IMR-90 (cell line): ENCODE data around the gene EIF4G3. TPM values are rescaled to one million over a fixed set of nuclear protein-coding genes. Genes with fewer than 3 reads are reported as not detected.

ENCODE experiments used
- ATAC-seq: fragments of 200-7000 bp; cut with Tn5 transposase; 2 replicates; pipeline ENCODE4 v1.9.1; 2020; ENCODE audit warnings: low read depth, mild to moderate bottlenecking, moderate library complexity
- BruUV-seq: library from RNA; stranded (reverse); fragments of 400-500 nt; replicated peaks from 2 replicates; lab custom pipeline; 2021; lab: Mats Ljungman, UMichigan
- CTCF ChIA-PET: fragments of 300-600 bp; formaldehyde crosslinking; extraction: SDS; loops from one replicate; lab custom pipeline; 2021; ENCODE audit warnings: antibody characterized with exemption; lab: Yijun Ruan, JAX
- POLR2A ChIA-PET: fragments of 300-600 bp; sonication (Branson Sonifier 250); formaldehyde crosslinking; loops from one replicate; lab custom pipeline; 2022; ENCODE audit warnings: antibody characterized with exemption; ENCODE audit not compliant: unreplicated experiment; lab: Charles Lee
- DNase-seq: peaks from one replicate; pipeline ENCODE4 v3.0.0; 2013
- H2AFZ ChIP-seq: replicated peaks from 2 replicates; pipeline ENCODE3; 2013; ENCODE audit warnings: low read length, mild to moderate bottlenecking; ENCODE audit not compliant: poor library complexity
- H2AK5ac ChIP-seq: 2 replicates; pipeline ENCODE4 v1.6.1; 2013; ENCODE audit warnings: low read depth, low read length, inconsistent platforms
- H2AK9ac ChIP-seq: replicated peaks from 2 replicates; pipeline ENCODE3; 2013; ENCODE audit warnings: mild to moderate bottlenecking, low read depth, low read length, moderate library complexity; ENCODE audit not compliant: poor library complexity
- H2BK120ac ChIP-seq: 2 replicates; pipeline ENCODE4 v1.6.1; 2013; ENCODE audit warnings: low read depth, low read length, inconsistent platforms
- H2BK15ac ChIP-seq: 3 replicates; pipeline ENCODE4 v1.6.1; 2013; ENCODE audit warnings: low read depth, low read length, inconsistent platforms
- H2BK20ac ChIP-seq: 2 replicates; pipeline ENCODE4 v1.6.1; 2013; ENCODE audit warnings: low read depth, mild to moderate bottlenecking, inconsistent platforms, low read length, moderate library complexity
- H2BK5ac ChIP-seq: 2 replicates; pipeline ENCODE4 v1.6.1; 2013; ENCODE audit warnings: mild to moderate bottlenecking, low read depth, low read length, inconsistent platforms; ENCODE audit not compliant: poor library complexity, severe bottlenecking
- H3K14ac ChIP-seq: replicated peaks from 2 replicates; pipeline ENCODE4 v1.6.1; 2013; ENCODE audit warnings: low read depth, low read length, inconsistent platforms
- H3K18ac ChIP-seq: 2 replicates; pipeline ENCODE4 v1.6.1; 2013; ENCODE audit warnings: low read depth, low read length, control low read depth
- H3K23ac ChIP-seq: 2 replicates; pipeline ENCODE4 v1.6.1; 2013; ENCODE audit warnings: low read depth, low read length, inconsistent platforms
- H3K27ac ChIP-seq: 2 replicates; pipeline ENCODE4 v1.5.1; 2013; ENCODE audit warnings: mild to moderate bottlenecking, control low read depth, low read length; ENCODE audit not compliant: insufficient read depth
- H3K27me3 ChIP-seq: 2 replicates; pipeline ENCODE4 v1.6.1; 2013; ENCODE audit warnings: low read length; ENCODE audit not compliant: control insufficient read depth, insufficient read depth
- H3K36me3 ChIP-seq: 2 replicates; pipeline ENCODE4 v1.6.1; 2013; ENCODE audit warnings: low read length, mixed read lengths; ENCODE audit not compliant: control insufficient read depth, insufficient read depth
- H3K4ac ChIP-seq: 2 replicates; pipeline ENCODE4 v1.6.1; 2013; ENCODE audit warnings: low read depth, low read length, inconsistent platforms
- H3K4me1 ChIP-seq: 2 replicates; pipeline ENCODE4 v1.6.1; 2013; ENCODE audit warnings: low read length, mixed read lengths; ENCODE audit not compliant: control insufficient read depth, insufficient read depth
- H3K4me2 ChIP-seq: 2 replicates; pipeline ENCODE4 v1.6.1; 2013; ENCODE audit warnings: low read depth, mild to moderate bottlenecking, control low read depth, low read length, moderate library complexity
- H3K4me3 ChIP-seq: 2 replicates; pipeline ENCODE4 v1.5.1; 2013; ENCODE audit warnings: low read depth, mild to moderate bottlenecking, control low read depth, low read length, moderate library complexity; ENCODE audit not compliant: insufficient read depth
- H3K56ac ChIP-seq: 2 replicates; pipeline ENCODE4 v1.6.1; 2013; ENCODE audit warnings: low read length, inconsistent platforms; ENCODE audit not compliant: insufficient read depth; ENCODE audit errors: extremely low read depth
- H3K79me1 ChIP-seq, 2 experiments: 2 replicates each; pipeline ENCODE4 v1.6.1; 2013; ENCODE audit warnings: low read length in 2 of 2, inconsistent platforms in 1 of 2, low read depth in 1 of 2
- H3K9ac ChIP-seq: 2 replicates; pipeline ENCODE4 v1.6.1; 2013; ENCODE audit warnings: low read depth, low read length, control low read depth
- H3K9me1 ChIP-seq: 2 replicates; pipeline ENCODE4 v1.6.1; 2013; ENCODE audit warnings: low read length, inconsistent platforms; ENCODE audit not compliant: insufficient read depth
- H3K9me3 ChIP-seq: 2 replicates; pipeline ENCODE4 v1.6.1; 2013; ENCODE audit warnings: low read length; ENCODE audit not compliant: control insufficient read depth, insufficient read depth
- H4K20me1 ChIP-seq: 2 replicates; pipeline ENCODE4 v1.6.1; 2013; ENCODE audit warnings: low read length, inconsistent platforms; ENCODE audit not compliant: insufficient read depth
- H4K5ac ChIP-seq: 2 replicates; pipeline ENCODE4 v1.6.1; 2013; ENCODE audit warnings: mild to moderate bottlenecking, low read depth, low read length, control low read depth
- H4K8ac ChIP-seq, 2 experiments: 2 replicates each; pipeline ENCODE4 v1.6.1; 2013; ENCODE audit warnings: low read depth in 2 of 2, low read length in 2 of 2, control low read depth in 1 of 2, inconsistent platforms in 1 of 2
- H4K91ac ChIP-seq: 2 replicates; pipeline ENCODE4 v1.6.1; 2013; ENCODE audit warnings: low read depth, low read length, inconsistent platforms; ENCODE audit not compliant: insufficient read depth
- BHLHE40 ChIP-seq: fragments of 150-350 bp; IDR thresholded peaks from 2 replicates; pipeline ENCODE4 v1.6.1; 2016; ENCODE audit warnings: mild to moderate bottlenecking, low read depth, low read length
- CHD1 ChIP-seq: IDR thresholded peaks from 2 replicates; pipeline ENCODE4 v1.6.1; 2012; ENCODE audit warnings: low read depth, low read length, improper control_type of control experiment
- MXI1 ChIP-seq: IDR thresholded peaks from 2 replicates; pipeline ENCODE4 v1.6.1; 2012; ENCODE audit warnings: low read depth, mild to moderate bottlenecking, low read length, moderate library complexity, borderline replicate concordance
- NFE2L2 ChIP-seq: fragments of 150-350 bp; IDR thresholded peaks from 2 replicates; pipeline ENCODE4 v1.6.1; 2016; ENCODE audit warnings: low read depth, mild to moderate bottlenecking, low read length
- RAD21 ChIP-seq: IDR thresholded peaks from 2 replicates; pipeline ENCODE4 v1.6.1; 2012; ENCODE audit warnings: low read length, improper control_type of control experiment
- RFX5 ChIP-seq: IDR thresholded peaks from 2 replicates; pipeline ENCODE4 v1.8.0; 2012; ENCODE audit warnings: low read depth, mild to moderate bottlenecking, low read length, moderate library complexity
- SMC3 ChIP-seq: fragments of 150-350 bp; IDR thresholded peaks from 2 replicates; pipeline ENCODE4 v1.6.1; 2016; ENCODE audit warnings: low read depth, mild to moderate bottlenecking, antibody characterized with exemption, low read length, moderate library complexity
- WGBS, 2 experiments: methylation state at CpG; one replicate each; pipeline versions ENCODE4 v1.1.5 to v1.1.7; 2013; ENCODE audit warnings: missing lambda C conversion rate in 2 of 2; ENCODE audit not compliant: insufficient read length in 1 of 2; ENCODE audit errors: extremely low coverage in 2 of 2; 5-methylcytosine and 5-hydroxymethylcytosine counted together
- dilution Hi-C: fragments of 300-500 bp; cut with HindIII; formaldehyde crosslinking; loops from one replicate; pipeline ENCODE4 v1.14.3; 2018; ENCODE audit warnings: low sequenced_read_pairs; ENCODE audit not compliant: unreplicated experiment
- in situ Hi-C: fragments of 300-500 bp; cut with MboI; formaldehyde crosslinking; loops from 3 replicates; pipeline ENCODE4 v1.14.3; 2019; ENCODE audit warnings: low sequenced_read_pairs, inconsistent platforms, mixed read lengths
- intact Hi-C: fragments of 100-400 bp; cut with micrococcal nuclease; formaldehyde crosslinking; loops from 2 replicates; pipeline ENCODE4 v1.10.0; 2022
- polyA plus RNA-seq, 3 experiments: library from polyadenylated mRNA; depleted of rRNA; stranded (reverse); fragments of >200 nt; gene quantifications; 2 replicates each; pipeline ENCODE4 v1.2.3, GENCODE V29; 2012; ENCODE audit warnings: low replicate concordance in 1 of 3
- total RNA-seq: library from RNA; depleted of rRNA; stranded (reverse); fragments of >200 nt; gene quantifications from 2 replicates; pipeline ENCODE4 v1.2.3, GENCODE V29; 2012
- TF ChIP-seq, protein P1 (sequence below): fragments of 150-350 bp; IDR thresholded peaks from 2 replicates; pipeline ENCODE4 v1.6.1; 2016; ENCODE audit warnings: low read depth, mild to moderate bottlenecking, low read length, moderate library complexity, borderline replicate concordance
- TF ChIP-seq, protein P2 (sequence below): fragments of 150-350 bp; IDR thresholded peaks from 2 replicates; pipeline ENCODE4 v1.6.1; 2017; ENCODE audit warnings: mild to moderate bottlenecking, antibody characterized with exemption, low read length, low read depth

The EIF4G3 gene
- total and polyA plus RNA-seq, 2 of the 4 experiments (the other 2 are of a cell fraction) = 25.8 to 49.2 TPM

DNA sequence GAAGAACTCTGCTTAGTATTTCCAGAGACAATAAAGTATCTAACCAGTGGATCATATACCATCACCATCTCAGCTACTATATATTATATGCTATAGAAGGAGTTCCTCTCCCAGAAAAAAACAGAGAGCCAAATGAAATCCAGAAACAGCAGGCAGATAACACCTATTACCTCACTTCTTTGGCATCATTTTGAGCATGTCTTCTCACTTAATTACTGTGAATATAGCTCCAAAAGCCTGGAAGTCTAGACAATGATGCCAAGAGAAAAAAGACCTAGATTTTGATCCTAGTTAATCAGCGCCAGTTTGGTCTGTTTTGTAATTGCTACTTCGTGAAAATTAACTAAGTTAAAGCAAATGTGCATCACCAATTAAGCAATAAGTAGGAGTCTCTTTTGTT is 131.3 kb downstream of the EIF4G3 start:
- no peak overlapping the region for H2BK120ac ChIP-seq
- WGBS, 2 experiments = no CpG with 5 or more reads among the region's 2 CpGs
- H3K36me3 ChIP-seq = peaks cover 8% of the 10 kb centered on the region; the same call in 1 of the 2 replicates
- H3K4me2 ChIP-seq = no peak overlapping the region
- H3K79me1 ChIP-seq = peaks cover 26 to 74% of the 10 kb centered on the region in 2 experiments
- no TSS peak for BruUV-seq
- peaks cover 63% of the 10 kb centered on the region for H4K20me1 ChIP-seq
- no peak overlapping the region for H4K91ac ChIP-seq
- intact Hi-C loops = no loop called here
- ATAC-seq (no peak), DNase-seq (no peak)
- no peak overlapping the region for H2BK20ac ChIP-seq
- H3K56ac ChIP-seq = no peak overlapping the region
- H2BK5ac ChIP-seq = no peak overlapping the region
- peaks cover 12% of the 10 kb centered on the region for H3K4me1 ChIP-seq
- no peak overlapping the region for H2AFZ ChIP-seq
- peaks cover 8% of the 10 kb centered on the region for H3K9me1 ChIP-seq
- H3K4me3 ChIP-seq = no peak overlapping the region
- H2AK5ac ChIP-seq = no peak overlapping the region
- H3K9me3 ChIP-seq = no peaks in the 10 kb centered on the region
- dilution Hi-C loops = no loop called here
- H3K9ac ChIP-seq = no peak overlapping the region
- no peak overlapping the region for H2AK9ac ChIP-seq
- H2BK15ac ChIP-seq = no peak overlapping the region
- H4K8ac ChIP-seq = no peak overlapping the region
- no peak overlapping the region for H3K27ac ChIP-seq
- H3K4ac ChIP-seq = no peak overlapping the region
- in situ Hi-C loops = no loop called here
- no peak overlapping the region for H3K23ac ChIP-seq
- POLR2A ChIA-PET = interaction anchor here (0.6 kb wide), 1 partner anchor 23 kb away, joined by 3 read pairs; no protein-coding TSS in a partner anchor
- no peak overlapping the region for H4K5ac ChIP-seq
- H3K14ac ChIP-seq = no peak overlapping the region
- TF ChIP-seq CHD1 = no peak
- TF ChIP-seq, protein P1, sequence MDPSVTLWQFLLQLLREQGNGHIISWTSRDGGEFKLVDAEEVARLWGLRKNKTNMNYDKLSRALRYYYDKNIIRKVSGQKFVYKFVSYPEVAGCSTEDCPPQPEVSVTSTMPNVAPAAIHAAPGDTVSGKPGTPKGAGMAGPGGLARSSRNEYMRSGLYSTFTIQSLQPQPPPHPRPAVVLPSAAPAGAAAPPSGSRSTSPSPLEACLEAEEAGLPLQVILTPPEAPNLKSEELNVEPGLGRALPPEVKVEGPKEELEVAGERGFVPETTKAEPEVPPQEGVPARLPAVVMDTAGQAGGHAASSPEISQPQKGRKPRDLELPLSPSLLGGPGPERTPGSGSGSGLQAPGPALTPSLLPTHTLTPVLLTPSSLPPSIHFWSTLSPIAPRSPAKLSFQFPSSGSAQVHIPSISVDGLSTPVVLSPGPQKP = no peak
- TF ChIP-seq RAD21 = no peak
- TF ChIP-seq RFX5 = no peak
- no peak for TF ChIP-seq MXI1
- TF ChIP-seq BHLHE40 = no peak
- TF ChIP-seq, protein P2, sequence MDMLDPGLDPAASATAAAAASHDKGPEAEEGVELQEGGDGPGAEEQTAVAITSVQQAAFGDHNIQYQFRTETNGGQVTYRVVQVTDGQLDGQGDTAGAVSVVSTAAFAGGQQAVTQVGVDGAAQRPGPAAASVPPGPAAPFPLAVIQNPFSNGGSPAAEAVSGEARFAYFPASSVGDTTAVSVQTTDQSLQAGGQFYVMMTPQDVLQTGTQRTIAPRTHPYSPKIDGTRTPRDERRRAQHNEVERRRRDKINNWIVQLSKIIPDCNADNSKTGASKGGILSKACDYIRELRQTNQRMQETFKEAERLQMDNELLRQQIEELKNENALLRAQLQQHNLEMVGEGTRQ = no peak
- no peak for TF ChIP-seq SMC3
- TF ChIP-seq NFE2L2 = no peak
- no peak overlapping the region for H3K18ac ChIP-seq
- CTCF ChIA-PET = interaction anchor here (0.6 kb wide), 1 partner anchor 42 kb away, joined by 7 read pairs; no protein-coding TSS in a partner anchor
- no peaks in the 10 kb centered on the region for H3K27me3 ChIP-seq
